Endothelial cell of umbilical vein (primary cell): ENCODE results near the gene RFX7. TPM values are rescaled to one million over a fixed set of nuclear protein-coding genes. Genes with fewer than 3 reads are reported as not detected.

Experiments used
- BruUV-seq: library from RNA; stranded (reverse); fragments of 400-500 nt; replicated peaks from 2 replicates; lab custom pipeline; 2021; lab: Mats Ljungman, UMichigan
- CTCF ChIA-PET: fragments of 300-600, 350-600 bp; sonication (Branson Sonifier 250); formaldehyde crosslinking; loops from one replicate; lab custom pipeline; 2021; ENCODE audit warnings: antibody characterized with exemption, inconsistent platforms; lab: Charles Lee
- POLR2A ChIA-PET: fragments of 300-600, 350-600 bp; sonication (Branson Sonifier 250); formaldehyde crosslinking; loops from one replicate; lab custom pipeline; 2021; ENCODE audit warnings: antibody characterized with exemption, inconsistent platforms; lab: Charles Lee
- DNase-seq: peaks from one replicate; pipeline ENCODE4 v3.0.0-alpha.2; 2011; ENCODE audit warnings: low read depth, low spot score
- FAIRE-seq: peaks from 2 replicates; lab custom pipeline; 2011; peaks lifted over from hg19 to GRCh38; lab: Jason Lieb, UNC
- H2AFZ ChIP-seq: 2 replicates; pipeline ENCODE4 v1.6.0; 2012; ENCODE audit warnings: low read depth, low read length, control low read depth, inconsistent platforms
- H3K27ac ChIP-seq: 2 replicates; pipeline ENCODE4 v1.5.1; 2011; ENCODE audit warnings: low read depth, mild to moderate bottlenecking, control low read depth, low read length, moderate library complexity; ENCODE audit not compliant: insufficient read depth
- H3K27me3 ChIP-seq, 2 experiments: 2 replicates each; pipeline versions ENCODE4 v1.6.0 to v1.6.1; 2011; ENCODE audit warnings: low read length in 2 of 2, mixed read lengths in 1 of 2; ENCODE audit not compliant: control insufficient read depth in 2 of 2, insufficient read depth in 2 of 2
- H3K36me3 ChIP-seq, 2 experiments: 2 replicates in 1 of 2; 3 replicates in 1 of 2; pipeline ENCODE4 v1.5.1; 2011; ENCODE audit warnings: low read length in 2 of 2, mild to moderate bottlenecking in 1 of 2, moderate library complexity in 1 of 2; ENCODE audit not compliant: control insufficient read depth in 2 of 2, insufficient read depth in 2 of 2; ENCODE audit errors: extremely low read depth in 1 of 2
- H3K4me1 ChIP-seq: 3 replicates; pipeline ENCODE4 v1.5.1; 2011; ENCODE audit warnings: mild to moderate bottlenecking, low read length; ENCODE audit not compliant: control insufficient read depth, insufficient read depth; ENCODE audit errors: extremely low read depth
- H3K4me2 ChIP-seq: 2 replicates; pipeline ENCODE4 v1.6.1; 2011; ENCODE audit warnings: low read length, control low read depth, mixed read lengths; ENCODE audit not compliant: insufficient read depth
- H3K4me3 ChIP-seq, 3 experiments: fragments of 200-600 bp in 1 of 3; sonication (generic), shearing (Covaris generic) in 1 of 3; replicated peaks in 1 of 3; 2 replicates each; pipeline ENCODE4 v1.5.1; 2011 to 2016; ENCODE audit warnings: control low read depth in 3 of 3, low read length in 3 of 3, mild to moderate bottlenecking in 2 of 3, inconsistent platforms in 1 of 3, low read depth in 1 of 3, moderate library complexity in 1 of 3; ENCODE audit not compliant: insufficient read depth in 1 of 3
- H3K79me2 ChIP-seq: 2 replicates; pipeline ENCODE4 v1.6.0; 2012; ENCODE audit warnings: low read length, inconsistent platforms; ENCODE audit not compliant: control insufficient read depth, insufficient read depth
- H3K9ac ChIP-seq: replicated peaks from 2 replicates; pipeline ENCODE3; 2011; ENCODE audit warnings: low read length, control low read depth; ENCODE audit not compliant: insufficient read depth; ENCODE audit errors: extremely low read depth
- H3K9me1 ChIP-seq: replicated peaks from 3 replicates; pipeline ENCODE4 v1.6.0; 2011; ENCODE audit warnings: mild to moderate bottlenecking, low read length; ENCODE audit not compliant: control insufficient read depth, insufficient read depth; ENCODE audit errors: extremely low read depth
- H3K9me3 ChIP-seq: replicated peaks from 2 replicates; pipeline ENCODE4 v1.5.1; 2012; ENCODE audit warnings: low read length, inconsistent platforms; ENCODE audit not compliant: control insufficient read depth, insufficient read depth
- H4K20me1 ChIP-seq: replicated peaks from 2 replicates; pipeline ENCODE3; 2011; ENCODE audit warnings: mild to moderate bottlenecking, low read length; ENCODE audit not compliant: control insufficient read depth, insufficient read depth; ENCODE audit errors: extremely low read depth
- CTCF ChIP-seq, 2 donors: IDR thresholded peaks; 1 replicate in 1 of 2; 2 replicates in 1 of 2; pipeline ENCODE4 v1.5.1; 2011; ENCODE audit warnings: low read length in 2 of 2, mild to moderate bottlenecking in 2 of 2, moderate library complexity in 2 of 2, control low read depth in 1 of 2, inconsistent platforms in 1 of 2, low read depth in 1 of 2; ENCODE audit not compliant: insufficient read depth in 1 of 2; ENCODE audit errors: extremely low read depth in 1 of 2
- EZH2 ChIP-seq: IDR thresholded peaks from 2 replicates; pipeline ENCODE4 v1.6.1; 2012; ENCODE audit warnings: borderline replicate concordance, low read depth, mild to moderate bottlenecking, moderate library complexity, low read length, inconsistent platforms; ENCODE audit not compliant: severe bottlenecking
- JUN ChIP-seq: IDR thresholded peaks from 2 replicates; pipeline ENCODE4 v1.6.1; 2011; ENCODE audit warnings: borderline replicate concordance, low read depth; ENCODE audit not compliant: insufficient read length, insufficient read depth
- MYC ChIP-seq: IDR thresholded peaks from one replicate; pipeline ENCODE4 v1.6.1; 2011; ENCODE audit warnings: mild to moderate bottlenecking, low read depth, low read length
- POLR2A ChIP-seq: IDR thresholded peaks from 2 replicates; pipeline ENCODE4 v1.6.1; 2012; ENCODE audit warnings: low read depth, mild to moderate bottlenecking, control low read depth, low read length
- dilution Hi-C: fragments of 300-500 bp; cut with MboI; formaldehyde crosslinking; loops from one replicate; pipeline ENCODE4 v1.15.0; 2019; ENCODE audit warnings: low sequenced_read_pairs; ENCODE audit not compliant: extremely low pct_ligation_motif_present
- intact Hi-C: fragments of 100-400 bp; cut with micrococcal nuclease; formaldehyde crosslinking; loops from one replicate; pipeline ENCODE4 v1.10.0; 2022
- polyA plus RNA-seq, 4 experiments: library from polyadenylated mRNA; depleted of rRNA in 3 of 4; stranded (reverse) in 3 of 4; unstranded in 1 of 4; fragments of >200 nt; gene quantifications; 2 replicates each; pipeline versions ENCODE4 v1.2.1 to v1.2.3, GENCODE V29; 2011 to 2012; ENCODE audit warnings: missing spikeins in 1 of 4
- total RNA-seq: library from RNA; stranded (reverse); gene quantifications from 2 replicates; pipeline ENCODE4 v1.2.3, GENCODE V29; 2021
- TF ChIP-seq, protein P1 (sequence below): IDR thresholded peaks from 2 replicates; pipeline ENCODE4 v1.6.1; 2011; ENCODE audit not compliant: insufficient read depth, insufficient read length

RFX7 gene
- total and polyA plus RNA-seq, 2 donors (not counting 3 experiments of a cell fraction or from before 2014, with no cell fraction given), result 6.3 to 23.0 TPM

- no peak overlapping the region for H3K27ac ChIP-seq
- peak overlapping the region in 2 of 3 experiments; percentile 16 to 32 for H3K4me3 ChIP-seq
These were observed 2.5 kb upstream of the RFX7 start for GRCh38 chr15:56245871-56246814.

More at GRCh38 chr15:56245871-56246814, 2.5 kb upstream of the RFX7 start:
- H3K9me1 ChIP-seq, result no peaks in the 10 kb centered on the region
- POLR2A ChIA-PET, result interaction anchor here (0.6 kb wide), 1 partner anchor 132 kb away, joined by 5 read pairs; no protein-coding TSS in a partner anchor
- dilution Hi-C loops (no loop called here), intact Hi-C loops (loop anchor here (2.0 to 10.0 kb wide), 4 partner anchors 121 to 597 kb away; partner anchors contain the start of genes NEDD4 and TEX9)
- TF ChIP-seq, protein P1, sequence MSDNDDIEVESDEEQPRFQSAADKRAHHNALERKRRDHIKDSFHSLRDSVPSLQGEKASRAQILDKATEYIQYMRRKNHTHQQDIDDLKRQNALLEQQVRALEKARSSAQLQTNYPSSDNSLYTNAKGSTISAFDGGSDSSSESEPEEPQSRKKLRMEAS, result no peak
- no peak for TF ChIP-seq MYC
- TF ChIP-seq POLR2A, result peak; percentile 24
- TF ChIP-seq EZH2, result no peak
- TF ChIP-seq CTCF (IDR thresholded peaks at IDR 0.05; ENCODE audit: extremely low read depth in 1 of 2, insufficient read depth in 1 of 2, low read depth in 1 of 2, low read length in 2 of 2), result peak; percentile 100
- no peak for TF ChIP-seq JUN
- no peaks in the 10 kb centered on the region for H4K20me1 ChIP-seq
- DNase-seq (peak; percentile 86), FAIRE-seq (peak; percentile 84)
- H3K36me3 ChIP-seq, result no peaks in the 10 kb centered on the region
- CTCF ChIA-PET, result interaction anchor here (0.7 to 3.2 kb wide), 9 partner anchors 9 to 254 kb away, joined by 3 to 22 read pairs (median 6); partner anchors contain the start of gene NEDD4
- peak overlapping the region; percentile 57 for H2AFZ ChIP-seq
- H3K4me1 ChIP-seq, result peaks cover 22% of the 10 kb centered on the region
- peak overlapping the region; percentile 60 for H3K4me2 ChIP-seq
- no TSS peak for BruUV-seq
- H3K9me3 ChIP-seq, result no peaks in the 10 kb centered on the region
- H3K9ac ChIP-seq, result no peak overlapping the region
- H3K27me3 ChIP-seq, result peaks cover 0 to under 1% of the 10 kb centered on the region in 2 experiments
- peaks cover 27% of the 10 kb centered on the region for H3K79me2 ChIP-seq
